Motor neuron (in vitro differentiated cells): ENCODE data around the gene ISM1. TPM values are rescaled to one million over a fixed set of nuclear protein-coding genes. Genes with fewer than 3 reads are reported as not detected.

Experiments used
- ATAC-seq, 8 experiments: fragments of 200-7000 bp; cut with Tn5 transposase; replicated peaks in 6 of 8; 2 replicates each; pipeline ENCODE4 v1.8.0; 2021; ENCODE audit warnings: mild to moderate bottlenecking in 8 of 8, moderate library complexity in 8 of 8
- H3K27ac ChIP-seq, 2 donors: fragments of 250-450 bp; sonication (Bioruptor Pico); 2 replicates each; pipeline ENCODE4 v1.9.0; 2021; ENCODE audit warnings: antibody characterized with exemption in 2 of 2, mild to moderate bottlenecking in 2 of 2, moderate library complexity in 1 of 2
- H3K4me1 ChIP-seq, 2 donors: fragments of 250-450 bp; sonication (Bioruptor Pico); replicated peaks in 1 of 2; 2 replicates each; pipeline ENCODE4 v1.6.1; 2021; ENCODE audit warnings: antibody characterized with exemption in 2 of 2, mild to moderate bottlenecking in 2 of 2, moderate library complexity in 1 of 2
- H3K4me3 ChIP-seq, 5 donors: fragments of 250-450 bp; sonication (Bioruptor Pico); 2 replicates each; pipeline ENCODE4 v1.9.0; 2021; ENCODE audit warnings: antibody characterized with exemption in 5 of 5, mild to moderate bottlenecking in 5 of 5, moderate library complexity in 4 of 5
- whole genome bisulfite sequencing, 10 experiments: fragments of 450-650 bp; shearing (Covaris generic); methylation state at CpG; one replicate each; pipeline ENCODE4 v1.0.0; 2022; 5-methylcytosine and 5-hydroxymethylcytosine counted together
- in situ Hi-C, 9 experiments: fragments of 400-800 bp; cut with MboI; loops; one replicate each; pipeline ENCODE4 v1.15.0; 2021; ENCODE audit warnings: low sequenced_read_pairs in 9 of 9, low pct_unique_long_range_greater_than_20kb in 2 of 9; ENCODE audit not compliant: unreplicated experiment in 9 of 9
- total RNA-seq, 8 experiments: library from RNA; unstranded; fragments of 300-600 nt; gene quantifications; 2 replicates each; pipeline versions ENCODE4 v1.2.3 to v1.2.4, GENCODE V29; 2022

ISM1 gene
- total RNA-seq, 8 experiments from 2014 or later = 0.09 to 17.9 (median 1.5) TPM

DNA sequence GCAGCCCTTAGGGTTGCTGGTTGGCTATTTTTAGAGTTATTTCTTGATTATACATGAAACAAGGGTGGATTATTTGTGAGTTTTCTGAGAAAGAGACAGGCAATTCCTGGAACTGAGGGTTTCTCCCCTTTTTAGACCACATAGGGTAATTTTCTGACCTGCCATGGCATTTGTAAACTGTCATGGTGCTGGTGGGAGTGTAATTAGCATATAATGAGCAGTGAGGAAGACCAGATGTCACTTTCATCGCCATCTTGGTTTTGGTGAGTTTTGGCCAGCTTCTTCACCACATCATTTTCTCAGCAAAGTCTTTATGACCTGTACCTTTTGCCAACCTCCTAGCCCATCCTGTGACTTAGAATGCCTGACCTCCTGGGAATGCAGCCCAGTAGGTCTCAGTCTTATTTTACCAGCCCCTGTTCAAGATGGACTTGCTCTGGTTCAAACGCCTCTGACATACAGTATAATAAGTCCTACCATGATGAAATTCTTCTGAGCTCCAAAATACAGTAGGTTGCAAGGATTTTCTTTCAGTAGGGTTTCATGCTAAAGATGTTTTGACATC is 117.1 kb downstream of the ISM1 start:
- Histone ChIP-seq H3K4me3 (no peak overlapping the region), H3K4me1 (no peaks in the 10 kb centered on the region), H3K27ac (no peak overlapping the region)
- in situ Hi-C loops = no loop called here
- WGBS, 10 experiments = 63 to 100% (median 86%) methylated on average over 1 to 2 of the region's 2 CpGs; no CpG with 5 or more reads in 3 of the 10 experiments
- ATAC-seq = no peak

DNA sequence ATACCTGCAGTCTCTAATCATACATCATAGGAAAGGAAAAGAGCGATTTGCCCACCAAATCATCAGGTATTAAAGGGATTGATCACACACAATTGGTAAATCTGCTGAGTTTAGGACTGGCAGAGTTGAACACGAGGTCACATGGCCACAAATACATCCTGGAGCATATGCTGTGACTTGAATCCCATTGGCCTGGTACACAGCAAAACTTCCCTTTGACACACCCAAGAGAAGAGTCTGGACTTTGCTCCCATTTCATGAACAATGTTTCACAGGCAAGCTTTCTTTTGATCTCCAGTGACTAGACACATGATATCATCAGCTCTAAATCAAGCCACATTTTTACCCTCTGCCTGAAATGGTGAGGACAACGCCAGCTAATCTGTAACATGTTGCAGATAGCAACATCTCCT is 117.9 kb downstream of the ISM1 start:
- WGBS, 10 experiments = 0 to 100% (median 63%) methylated on average over 1 to 3 of the region's 3 CpGs
- ATAC-seq = peak in 2 of 8 experiments; percentile 9 to 45
- in situ Hi-C loops = no loop called here

DNA sequence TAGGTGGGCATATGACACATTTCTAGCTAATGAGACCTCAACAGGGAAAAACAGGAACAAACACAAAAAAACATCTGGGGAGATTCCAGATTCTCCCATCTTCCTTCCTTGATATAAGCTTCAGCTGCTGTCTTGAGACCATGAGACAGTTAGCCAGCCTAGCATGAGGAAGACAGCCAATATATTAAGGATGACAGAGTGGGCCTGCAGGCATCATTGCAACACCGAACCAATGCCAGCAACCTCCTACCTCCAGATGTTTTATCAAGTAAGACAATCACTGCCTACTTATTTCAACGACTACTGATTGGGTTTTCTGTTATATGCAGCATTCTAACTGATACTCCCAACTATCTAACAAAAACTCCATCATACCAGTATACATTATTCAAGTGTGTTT is 119.0 kb downstream of the ISM1 start:
- Histone ChIP-seq H3K4me1 (no peaks in the 10 kb centered on the region), H3K4me3 (no peak overlapping the region), H3K27ac (no peak overlapping the region)
- WGBS, 10 experiments = 0 to 80% (median 33%) methylated on average over 1 to 2 of the region's 2 CpGs; no CpG with 5 or more reads in 3 of the 10 experiments
- in situ Hi-C loops = no loop called here
- no peak for ATAC-seq

More for the DNA sequence above, 117.9 kb downstream of the ISM1 start:
- no peaks in the 10 kb centered on the region for H3K4me1 ChIP-seq
- no peak overlapping the region for H3K27ac ChIP-seq
- no peak overlapping the region for H3K4me3 ChIP-seq

DNA sequence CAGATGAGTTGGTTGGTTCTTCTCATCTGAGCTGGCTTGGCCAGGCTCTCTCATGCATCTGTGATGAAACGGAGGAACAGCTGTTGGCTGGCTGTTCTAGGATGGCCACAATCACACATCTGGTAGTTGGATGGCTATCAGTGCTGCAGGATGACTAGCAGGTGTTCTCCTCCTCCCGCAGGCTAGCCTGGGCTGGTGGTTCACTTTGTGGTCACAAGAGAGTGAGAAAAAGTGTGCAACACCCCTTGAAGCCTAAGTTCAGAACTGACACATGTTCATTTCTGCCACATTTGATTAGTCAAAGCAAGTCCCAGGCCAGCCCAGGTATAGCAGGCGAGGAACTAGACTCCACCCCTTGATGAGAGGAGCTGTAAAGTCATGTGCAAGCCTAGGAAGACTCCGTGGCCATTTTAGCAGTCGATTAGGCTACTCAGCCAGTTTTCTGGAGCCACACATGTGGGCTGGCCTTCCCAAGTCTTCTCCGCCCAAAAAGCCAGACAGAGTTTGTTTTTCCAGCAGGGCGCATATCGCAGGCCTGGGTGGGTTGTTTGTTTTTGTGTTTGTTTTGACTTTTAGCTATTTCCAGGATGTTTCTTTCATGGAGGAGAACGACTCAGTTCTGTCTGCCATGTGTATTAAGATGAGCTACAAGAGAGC is 120.8 kb downstream of the ISM1 start:
- no peaks in the 10 kb centered on the region for H3K4me1 ChIP-seq
- no peak overlapping the region for H3K4me3 ChIP-seq
- no peak overlapping the region for H3K27ac ChIP-seq
- WGBS, 10 experiments = 72 to 100% (median 80%) methylated on average over 1 to 7 of the region's 9 CpGs; no CpG with 5 or more reads in 5 of the 10 experiments
- in situ Hi-C loops = no loop called here
- ATAC-seq = peak in 3 of 8 experiments; percentile 33 to 66 (median 55)

DNA sequence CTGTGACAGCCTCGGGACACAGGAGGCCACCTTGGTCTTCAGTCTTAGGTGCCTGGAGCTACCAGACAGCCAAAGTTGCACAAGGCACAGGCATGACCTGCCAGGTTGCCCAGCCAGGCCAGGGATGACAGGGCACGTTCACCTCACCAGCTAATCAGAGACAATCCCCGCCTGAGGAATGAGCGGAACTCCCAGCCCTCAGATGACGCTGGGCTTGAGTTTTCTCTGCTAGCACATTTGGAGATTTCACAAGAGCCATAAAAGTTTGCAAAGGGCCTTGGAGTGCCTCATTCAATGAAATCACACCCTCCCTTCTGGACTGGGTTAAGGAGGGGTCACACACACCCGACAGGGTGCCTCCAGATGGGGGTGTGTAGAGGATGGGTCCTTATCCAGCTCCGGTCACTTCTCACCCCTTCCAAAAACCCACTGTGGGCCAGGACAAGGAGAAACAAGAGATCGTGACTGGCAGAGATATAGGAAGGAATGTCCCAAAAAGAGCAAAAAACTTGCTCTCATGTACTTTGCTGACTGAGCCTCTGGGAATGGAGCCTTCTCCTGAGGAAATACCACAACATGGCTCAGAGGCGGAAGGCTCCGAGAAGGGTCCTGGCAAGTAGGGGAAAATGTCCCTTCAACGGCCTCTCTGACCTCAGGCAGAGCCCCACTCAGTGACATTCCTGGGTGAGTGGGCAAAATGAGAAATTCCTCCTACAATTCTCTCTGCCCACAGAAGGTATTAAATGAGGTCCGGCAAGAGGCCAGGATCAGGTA is 121.6 kb downstream of the ISM1 start:
- in situ Hi-C loops = no loop called here
- no peak overlapping the region for H3K27ac ChIP-seq
- peak in 3 of 8 experiments; percentile 22 to 86 (median 74) for ATAC-seq
- whole genome bisulfite sequencing, 10 experiments = 28 to 100% (median 74%) methylated on average over 1 to 8 of the region's 12 CpGs
- no peaks in the 10 kb centered on the region for H3K4me1 ChIP-seq
- H3K4me3 ChIP-seq = no peak overlapping the region

DNA sequence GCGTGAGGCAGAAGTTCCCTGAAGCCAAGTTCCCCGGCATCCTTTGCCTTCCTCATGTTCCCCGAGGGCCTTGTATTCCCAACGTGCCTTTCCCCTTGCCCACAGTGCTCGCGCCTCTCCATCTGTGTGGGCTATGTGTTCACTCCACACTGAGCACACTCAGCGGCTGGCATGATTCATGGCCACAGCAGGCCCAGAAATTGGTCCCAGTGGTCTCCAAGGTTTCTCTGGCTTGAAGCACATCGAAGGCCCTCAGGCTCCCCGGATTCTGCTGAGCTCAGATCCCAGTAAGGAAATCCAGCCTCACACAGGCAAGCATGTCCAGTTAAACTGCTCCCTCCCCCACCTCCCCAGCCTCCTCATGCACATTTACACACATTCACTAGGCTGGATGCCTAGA is 123.6 kb downstream of the ISM1 start:
- 40 to 100% (median 88%) methylated on average over 1 to 5 of the region's 9 CpGs; no CpG with 5 or more reads in 3 of the 10 experiments for WGBS, 10 experiments

DNA sequence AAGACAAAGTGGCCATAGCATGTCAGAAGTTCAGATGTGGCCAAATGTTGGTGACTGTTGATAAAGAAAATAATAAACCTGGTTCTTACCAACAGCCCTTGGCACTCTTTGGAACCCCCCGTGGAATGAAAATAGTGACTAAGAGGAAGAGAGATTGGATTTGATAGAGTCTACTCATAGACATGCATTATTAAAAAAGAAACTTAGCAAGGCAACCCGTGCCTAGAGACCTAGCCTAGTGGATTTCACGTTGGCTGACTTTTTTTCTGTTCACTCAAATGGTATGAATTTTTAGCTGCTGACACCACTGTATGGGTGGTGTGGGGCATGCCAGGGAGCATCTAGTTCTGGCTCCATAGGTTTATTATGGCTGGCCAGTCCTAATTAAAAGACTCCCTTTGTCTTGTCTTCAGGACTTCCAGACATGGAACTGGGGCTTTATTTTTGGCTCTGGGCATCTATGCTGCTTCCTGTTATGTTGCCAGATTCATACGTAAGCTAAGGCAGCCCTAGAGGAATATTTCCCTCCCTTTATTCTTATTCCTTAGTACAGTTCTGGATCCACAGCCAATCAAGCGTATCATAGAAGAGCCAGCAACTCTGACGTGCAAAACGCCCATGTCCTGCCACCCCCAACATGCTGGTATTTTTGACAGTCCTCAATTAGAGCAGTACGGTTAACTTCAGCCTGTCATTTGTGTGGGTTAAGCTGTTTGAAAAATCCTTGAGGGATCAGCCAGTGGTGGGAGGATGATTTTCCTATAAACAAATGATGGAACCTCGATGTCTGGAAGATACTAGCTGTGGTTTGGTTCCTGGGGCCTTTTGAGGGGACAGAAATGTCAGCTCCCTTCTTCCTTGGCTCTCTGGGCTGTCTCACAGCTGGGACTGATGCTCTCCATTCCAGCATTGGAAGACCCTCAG is 127.5 kb downstream of the ISM1 start:
- Histone ChIP-seq H3K4me1 (no peaks in the 10 kb centered on the region), H3K27ac (no peak overlapping the region), H3K4me3 (no peak overlapping the region)
- 43 to 100% (median 91%) methylated on average over 1 to 8 of the region's 9 CpGs; no CpG with 5 or more reads in 1 of the 10 experiments for WGBS, 10 experiments
- in situ Hi-C loops = no loop called here
- ATAC-seq = no peak

More for the DNA sequence above, 123.6 kb downstream of the ISM1 start:
- H3K4me3 ChIP-seq = no peak overlapping the region
- no peak overlapping the region for H3K27ac ChIP-seq
- in situ Hi-C loops = no loop called here
- H3K4me1 ChIP-seq = no peaks in the 10 kb centered on the region
- peak in 1 of 8 experiments; percentile 49 for ATAC-seq

DNA sequence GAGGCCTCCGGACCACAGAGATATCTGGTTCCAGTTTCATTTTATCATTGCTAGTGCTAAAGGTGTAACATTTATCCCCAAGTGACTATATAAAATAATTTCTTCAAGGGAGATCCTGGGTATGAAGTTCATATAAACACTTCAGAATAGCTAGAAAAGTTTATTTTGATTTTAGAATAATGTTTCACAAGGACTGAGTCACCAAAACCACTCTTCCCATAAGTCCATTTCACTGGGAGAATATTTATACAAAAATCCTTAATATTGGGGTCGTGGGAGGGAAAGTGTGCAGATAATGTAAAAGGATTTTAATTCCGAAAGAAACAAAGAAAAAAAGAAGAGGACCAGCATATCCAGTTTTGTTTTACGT is 128.1 kb downstream of the ISM1 start:
- H3K27ac ChIP-seq = no peak overlapping the region
- 58 to 100% (median 89%) methylated on average over 1 to 4 of the region's 4 CpGs; no CpG with 5 or more reads in 1 of the 10 experiments for WGBS, 10 experiments
- no peaks in the 10 kb centered on the region for H3K4me1 ChIP-seq
- ATAC-seq = no peak
- in situ Hi-C loops = no loop called here
- H3K4me3 ChIP-seq = no peak overlapping the region

Other genes starting within 250 kb of the ISM1 start
- 1 to 10 TPM in 4 of 8 experiments, under 1 TPM in 4; 0.04 to 4.8 (median 0.78) TPM for gene SPTLC3, start 212.3 kb upstream of the ISM1 start, total RNA-seq